Inferior parietal cortex (tissue), 1 donor: ENCODE data around the gene SLC17A9.
A peak's percentile ranks its signal among the peaks of the same experiment; 100 is the strongest.

Experiments used
- DNase-seq: peaks from one replicate; pipeline ENCODE4 v3.0.0-alpha.2; 2016; ENCODE audit errors: extremely low spot score

The SLC17A9 gene, protein sequence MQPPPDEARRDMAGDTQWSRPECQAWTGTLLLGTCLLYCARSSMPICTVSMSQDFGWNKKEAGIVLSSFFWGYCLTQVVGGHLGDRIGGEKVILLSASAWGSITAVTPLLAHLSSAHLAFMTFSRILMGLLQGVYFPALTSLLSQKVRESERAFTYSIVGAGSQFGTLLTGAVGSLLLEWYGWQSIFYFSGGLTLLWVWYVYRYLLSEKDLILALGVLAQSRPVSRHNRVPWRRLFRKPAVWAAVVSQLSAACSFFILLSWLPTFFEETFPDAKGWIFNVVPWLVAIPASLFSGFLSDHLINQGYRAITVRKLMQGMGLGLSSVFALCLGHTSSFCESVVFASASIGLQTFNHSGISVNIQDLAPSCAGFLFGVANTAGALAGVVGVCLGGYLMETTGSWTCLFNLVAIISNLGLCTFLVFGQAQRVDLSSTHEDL

DNA sequence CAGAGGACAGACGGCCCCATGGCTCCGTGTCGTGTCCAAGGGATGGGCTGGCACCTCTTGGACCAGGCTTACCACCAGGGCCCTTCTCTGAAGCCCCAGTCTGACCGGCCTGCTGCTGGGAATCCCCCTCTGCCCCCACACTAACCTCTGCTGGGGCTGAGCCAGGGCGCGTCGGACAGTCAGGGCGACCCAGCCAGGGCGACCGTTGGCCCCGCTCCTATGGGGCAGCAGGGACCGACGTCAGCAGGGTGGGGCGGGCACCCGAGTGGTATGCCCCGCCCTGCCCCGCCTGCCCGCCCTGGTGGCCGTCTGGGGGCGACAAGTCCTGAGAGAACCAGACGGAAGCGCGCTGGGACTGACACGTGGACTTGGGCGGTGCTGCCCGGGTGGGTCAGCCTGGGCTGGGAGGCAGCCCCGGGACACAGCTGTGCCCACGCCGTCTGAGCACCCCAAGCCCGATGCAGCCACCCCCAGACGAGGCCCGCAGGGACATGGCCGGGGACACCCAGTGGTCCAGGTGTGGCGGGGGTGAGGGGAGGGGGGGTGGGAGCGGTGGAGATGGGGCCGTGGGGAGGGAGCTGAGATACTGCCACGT is at the start of gene SLC17A9:
TSS of gene SLC17A9 (plus strand) at position 337 of the 595 bp plus-strand sequence. CDS start at position 459, 122 bp downstream.
- DNase-seq: no peak

DNA sequence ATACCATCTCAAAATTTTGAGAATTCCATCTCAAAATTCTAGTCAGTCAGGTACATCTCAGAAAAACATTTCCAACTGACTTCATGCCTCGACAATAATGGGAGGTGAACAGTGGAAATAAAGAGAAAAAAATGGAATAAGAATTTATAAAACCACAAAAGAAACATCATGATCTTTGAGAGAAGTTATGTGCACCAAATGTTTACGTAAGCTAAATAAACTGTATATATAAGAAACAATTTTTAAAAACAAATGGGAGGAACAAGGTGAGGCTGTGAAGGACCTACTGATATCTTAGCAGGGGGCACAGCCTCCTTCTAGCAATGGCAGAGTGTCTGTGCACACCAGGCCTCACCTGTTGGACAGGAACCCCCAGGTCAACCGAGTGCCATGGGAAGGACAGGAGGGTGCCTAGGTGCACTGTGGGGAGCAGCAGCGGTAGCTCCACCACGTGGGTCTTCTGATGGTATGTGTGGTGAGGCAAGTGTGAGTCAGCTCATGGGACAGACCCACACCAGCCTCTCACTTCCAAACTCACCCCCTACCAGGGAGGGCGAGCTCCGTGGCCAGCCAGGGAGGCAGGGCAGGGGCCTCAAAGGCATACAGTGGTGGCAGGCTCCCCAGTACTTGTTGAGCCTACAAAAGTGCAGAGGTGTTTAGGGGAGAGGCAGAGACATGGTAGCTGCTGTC is 49.4 kb upstream of the SLC17A9 start:
- no peak for DNase-seq

DNA sequence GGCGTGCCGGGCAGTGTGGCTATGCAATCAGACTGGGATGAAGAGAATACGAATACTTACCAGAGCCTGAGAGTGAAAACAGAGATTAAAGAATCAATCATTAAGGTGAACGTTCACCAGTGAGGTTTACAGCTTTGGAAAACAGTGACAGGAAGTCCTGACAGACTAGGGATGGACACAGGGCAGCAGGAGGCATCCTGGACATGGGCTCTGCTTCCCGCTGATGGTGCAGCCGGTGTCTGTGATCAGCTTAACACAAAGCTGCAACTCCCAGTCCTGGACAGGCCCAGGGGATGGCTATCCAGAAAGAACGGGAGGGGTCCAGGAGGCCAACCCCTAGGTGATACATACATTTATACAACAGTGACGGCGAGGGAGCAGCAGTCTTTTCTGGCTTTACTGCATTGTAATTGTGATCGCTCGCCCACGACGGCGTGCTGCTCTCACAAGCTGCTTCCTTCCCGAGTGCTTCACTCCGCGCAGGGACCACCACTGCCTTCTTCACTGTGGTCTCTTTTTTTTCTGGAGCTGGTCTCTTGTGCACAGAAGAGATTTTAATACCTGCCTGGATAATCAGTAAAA is 46.9 kb upstream of the SLC17A9 start:
- DNase-seq: no peak

GRCh38 chr20:62906209-62906608 is 46.3 kb upstream of the SLC17A9 start:
- DNase-seq: no peak

- DNase-seq: no peak
Observed at GRCh38 chr20:62906647-62907375, 45.7 kb upstream of the SLC17A9 start.

- DNase-seq: no peak
Observed at GRCh38 chr20:62907384-62908317, 44.9 kb upstream of the SLC17A9 start.

GRCh38 chr20:62908971-62909791 is 43.3 kb upstream of the SLC17A9 start:
- no peak for DNase-seq

GRCh38 chr20:62910217-62910766 is 42.2 kb upstream of the SLC17A9 start:
- DNase-seq: no peak

DNA sequence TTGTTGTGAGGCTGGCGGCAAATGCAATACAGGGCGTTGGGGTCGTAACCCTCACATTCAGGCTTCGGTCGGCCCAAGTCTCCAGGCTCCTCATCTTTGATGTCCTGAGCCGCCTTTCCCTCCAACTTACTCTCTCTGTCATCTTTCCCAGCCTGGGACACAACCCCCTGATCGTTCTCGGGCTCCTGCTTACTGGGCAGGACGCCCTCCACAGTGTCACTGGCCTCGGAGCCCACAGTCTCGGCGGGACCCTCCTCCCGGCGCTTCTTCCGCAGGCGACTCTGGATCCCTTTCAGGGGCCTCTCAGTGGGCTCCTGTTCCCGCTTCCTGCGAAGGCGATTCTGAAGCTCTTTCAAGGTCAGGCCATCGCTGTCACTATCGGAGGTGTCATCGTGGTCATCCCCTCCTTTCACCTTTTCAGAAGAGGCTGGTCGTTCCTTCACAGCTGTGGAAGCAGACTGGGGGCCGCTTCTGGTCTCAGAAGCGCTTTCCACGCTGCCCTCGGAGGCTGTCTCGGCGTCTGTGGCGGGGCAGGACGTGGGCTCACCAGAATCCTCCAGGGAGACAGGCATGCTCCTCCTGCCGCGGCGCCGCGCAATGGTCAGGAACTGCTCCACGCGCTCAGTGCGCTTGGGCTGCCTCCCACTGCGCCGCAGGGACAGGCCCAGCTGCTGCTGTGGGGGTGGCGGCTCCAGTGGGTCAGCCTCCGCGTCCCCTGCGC is 41.6 kb upstream of the SLC17A9 start:
- DNase-seq: no peak

GRCh38 chr20:62911701-62912280 is 40.7 kb upstream of the SLC17A9 start:
- DNase-seq: no peak

GRCh38 chr20:62913043-62913630 is 39.4 kb upstream of the SLC17A9 start:
- no peak for DNase-seq

- DNase-seq: no peak
Observed at GRCh38 chr20:62914436-62914835, 38.1 kb upstream of the SLC17A9 start.

DNA sequence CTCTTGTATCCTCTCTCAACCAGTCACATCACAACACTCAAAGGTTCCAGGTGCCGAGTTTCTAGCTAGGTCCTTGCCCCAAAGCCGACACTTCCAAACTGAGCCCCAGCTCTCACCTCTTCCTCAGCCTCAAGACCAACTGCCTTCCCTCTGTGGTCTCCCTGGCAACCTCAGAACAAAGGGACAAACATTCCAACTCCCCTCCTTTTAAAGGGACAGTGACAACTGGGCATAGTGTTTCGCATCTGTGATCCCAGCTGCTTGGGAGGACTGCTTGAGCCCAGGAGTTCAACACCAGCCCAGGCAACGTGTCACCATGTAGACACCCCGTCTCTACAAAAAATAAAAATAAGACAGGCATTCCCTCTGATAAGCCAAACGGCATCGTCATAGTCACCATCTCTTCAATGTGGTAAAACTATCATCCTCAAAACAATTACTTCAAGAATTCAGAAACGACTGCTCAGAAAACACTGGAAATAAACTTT is 37.5 kb upstream of the SLC17A9 start:
- peak; percentile 57 for DNase-seq

GRCh38 chr20:62916703-62917476 is 35.6 kb upstream of the SLC17A9 start:
- no peak for DNase-seq

GRCh38 chr20:62917720-62918119 is 34.8 kb upstream of the SLC17A9 start:
- no peak for DNase-seq

DNA sequence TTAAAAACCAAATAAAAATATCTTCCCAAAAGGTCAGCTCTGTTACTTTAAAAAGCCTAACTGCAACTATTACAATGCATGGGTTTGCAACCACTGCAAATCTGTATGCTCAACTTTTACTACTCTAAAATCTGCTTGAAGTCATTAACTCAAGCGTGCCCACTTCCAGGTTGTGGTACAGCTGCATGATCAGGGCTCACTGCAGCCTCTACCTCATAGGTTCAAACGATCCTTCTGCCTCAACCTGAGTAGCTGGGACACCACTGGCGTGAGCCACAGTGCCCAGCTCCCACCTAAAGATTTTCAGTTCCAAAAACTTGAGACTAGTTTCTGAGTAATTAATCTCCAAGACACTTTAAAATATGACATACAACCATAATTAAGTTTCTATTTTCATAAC is 34.4 kb upstream of the SLC17A9 start:
- DNase-seq: no peak

GRCh38 chr20:62918831-62919230 is 33.7 kb upstream of the SLC17A9 start:
- no peak for DNase-seq
